ENCODE data around the gene NR2E1. TPM values are rescaled to one million over a fixed set of nuclear protein-coding genes. Genes with fewer than 3 reads are reported as not detected.

Gene NR2E1
- total and polyA plus RNA-seq, 2 of the 4 experiments (the other 2 are of a cell fraction) = not detected

- TF ChIP-seq CHD1 (IDR thresholded peaks at IDR 0.05; ENCODE audit: low read depth, low read length) = no peak
Measured at GRCh38 chr6:108169464-108170331, 3.9 kb downstream of the NR2E1 start (continued).

GRCh38 chr6:108170332-108171290 is 4.8 kb downstream of the NR2E1 start:
- no peak overlapping the region for H2BK20ac ChIP-seq (ENCODE audit: low read depth, low read length)
- H3K27ac ChIP-seq (ENCODE audit: insufficient read depth, low read length) = no peak overlapping the region
- no peak overlapping the region for H4K5ac ChIP-seq (ENCODE audit: low read depth, low read length)
- no peak overlapping the region for H4K91ac ChIP-seq (ENCODE audit: insufficient read depth, low read depth, low read length)
- no peak overlapping the region for H3K4me3 ChIP-seq (ENCODE audit: insufficient read depth, low read depth, low read length)
- intact Hi-C loops (cut with micrococcal nuclease) (no loop called here), in situ Hi-C loops (cut with MboI; ENCODE audit: low sequenced_read_pairs) (no loop called here), dilution Hi-C loops (cut with HindIII; ENCODE audit: low sequenced_read_pairs, unreplicated experiment) (no loop called here)
- H4K20me1 ChIP-seq (ENCODE audit: insufficient read depth, low read length) = no peaks in the 10 kb centered on the region; the same call in 1 of the 2 replicates
- H2AK5ac ChIP-seq (ENCODE audit: low read depth, low read length) = no peak overlapping the region
- no peak overlapping the region for H3K4ac ChIP-seq (ENCODE audit: low read depth, low read length)
- H3K23ac ChIP-seq (ENCODE audit: low read depth, low read length) = no peak overlapping the region
- H2AK9ac ChIP-seq (replicated peaks; ENCODE audit: low read depth, low read length, poor library complexity) = no peak overlapping the region
- peaks cover 90% of the 10 kb centered on the region for H3K27me3 ChIP-seq (ENCODE audit: control insufficient read depth, insufficient read depth, low read length)
- H2BK5ac ChIP-seq (ENCODE audit: low read depth, low read length, poor library complexity, severe bottlenecking) = no peak overlapping the region
- H4K8ac ChIP-seq (ENCODE audit: low read depth in 2 of 2, low read length in 2 of 2) = no peak overlapping the region
- no peaks in the 10 kb centered on the region for H3K79me1 ChIP-seq (ENCODE audit: low read depth in 1 of 2, low read length in 2 of 2)
- H2BK15ac ChIP-seq (ENCODE audit: low read depth, low read length) = no peak overlapping the region
- H3K36me3 ChIP-seq (ENCODE audit: control insufficient read depth, insufficient read depth, low read length) = no peaks in the 10 kb centered on the region
- no peaks in the 10 kb centered on the region for H3K9me1 ChIP-seq (ENCODE audit: insufficient read depth, low read length)
- CTCF ChIA-PET = no interaction called here
- BruUV-seq (replicated peaks) = no TSS peak
- H3K14ac ChIP-seq (replicated peaks; ENCODE audit: low read depth, low read length) = no peak overlapping the region
- no peak overlapping the region for H3K9ac ChIP-seq (ENCODE audit: low read depth, low read length)
- POLR2A ChIA-PET (ENCODE audit: unreplicated experiment) = no interaction called here
- no peak overlapping the region for H3K18ac ChIP-seq (ENCODE audit: low read depth, low read length)
- no peak overlapping the region for H2AFZ ChIP-seq (replicated peaks; ENCODE audit: low read length, poor library complexity)
- ATAC-seq (ENCODE audit: low read depth) = no peak
- no peaks in the 10 kb centered on the region for H3K4me1 ChIP-seq (ENCODE audit: control insufficient read depth, insufficient read depth, low read length)
- peaks cover 18% of the 10 kb centered on the region for H3K9me3 ChIP-seq (ENCODE audit: control insufficient read depth, insufficient read depth, low read length)
- H2BK120ac ChIP-seq (ENCODE audit: low read depth, low read length) = no peak overlapping the region
- WGBS, 2 experiments (ENCODE audit: extremely low coverage in 2 of 2, insufficient read length in 1 of 2) = 4% methylated on average over 9 of the region's 31 CpGs; no CpG with 5 or more reads in 1 of the 2 experiments
- no peak for DNase-seq
- no peak overlapping the region for H3K56ac ChIP-seq (ENCODE audit: extremely low read depth, insufficient read depth, low read length)
- H3K4me2 ChIP-seq (ENCODE audit: low read depth, low read length) = no peak overlapping the region; the same call in 1 of the 2 replicates
- TF ChIP-seq MXI1 (IDR thresholded peaks at IDR 0.05; ENCODE audit: borderline replicate concordance, low read depth, low read length) = no peak
- TF ChIP-seq FOS (IDR thresholded peaks at IDR 0.05; ENCODE audit: low read depth, low read length) = no peak
- no peak for TF ChIP-seq MAZ (IDR thresholded peaks at IDR 0.05; ENCODE audit: borderline replicate concordance, low read depth, low read length)
- no peak for TF ChIP-seq RCOR1 (IDR thresholded peaks at IDR 0.05; ENCODE audit: insufficient replicate concordance, low read length)
- TF ChIP-seq CEBPB (IDR thresholded peaks at IDR 0.05; ENCODE audit: low read depth, low read length) = no peak
- no peak for TF ChIP-seq MAFK (IDR thresholded peaks at IDR 0.05; ENCODE audit: low read depth, low read length)
- no peak for TF ChIP-seq NFE2L2 (IDR thresholded peaks at IDR 0.05; ENCODE audit: low read depth, low read length)
- TF ChIP-seq CTCF (conservative IDR thresholded peaks at IDR 0.05; ENCODE audit: low read depth, low read length) = no peak
- no peak for TF ChIP-seq ELK1 (IDR thresholded peaks at IDR 0.05; ENCODE audit: borderline replicate concordance, low read depth, low read length)
- no peak for TF ChIP-seq RFX5 (IDR thresholded peaks at IDR 0.05; ENCODE audit: low read depth, low read length)

Measured in IMR-90 (cell line).